HG03520 (cell line): ENCODE measurements around the gene PAIP1.
A peak's percentile ranks its signal among the peaks of the same experiment; 100 is the strongest.
"Not testable (repeated sequence)": the region's sequence is repeated elsewhere in the genome, so short reads cannot be mapped to it uniquely, and the experiment has no call there.

Experiments
- ATAC-seq: cut with Tn5 transposase; IDR thresholded peaks from one replicate; pipeline ENCODE4 v1.9.1; 2021; ENCODE audit warnings: mild to moderate bottlenecking, moderate library complexity; ENCODE audit not compliant: unreplicated experiment

The PAIP1 gene

DNA sequence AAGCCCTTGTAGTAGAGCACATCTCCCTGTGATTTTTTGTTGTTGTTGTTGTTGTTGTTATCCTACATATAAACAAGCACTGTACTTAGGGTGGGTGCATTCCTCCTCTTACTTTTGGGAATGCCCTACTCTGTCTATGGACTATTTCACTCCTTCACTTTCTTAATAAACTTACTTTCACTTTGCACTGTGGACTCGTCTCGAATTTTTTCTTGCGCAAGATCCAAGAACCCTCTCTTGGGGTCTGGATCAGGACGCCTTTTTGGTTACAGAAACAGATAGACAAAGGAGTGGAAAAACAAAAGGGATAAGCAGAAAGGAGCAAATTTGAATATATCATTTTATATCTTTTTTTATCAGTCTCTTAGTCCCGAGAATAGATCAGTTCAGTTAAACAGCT, 14.4 kb upstream of the PAIP1 start:
- ATAC-seq, result no peak

DNA sequence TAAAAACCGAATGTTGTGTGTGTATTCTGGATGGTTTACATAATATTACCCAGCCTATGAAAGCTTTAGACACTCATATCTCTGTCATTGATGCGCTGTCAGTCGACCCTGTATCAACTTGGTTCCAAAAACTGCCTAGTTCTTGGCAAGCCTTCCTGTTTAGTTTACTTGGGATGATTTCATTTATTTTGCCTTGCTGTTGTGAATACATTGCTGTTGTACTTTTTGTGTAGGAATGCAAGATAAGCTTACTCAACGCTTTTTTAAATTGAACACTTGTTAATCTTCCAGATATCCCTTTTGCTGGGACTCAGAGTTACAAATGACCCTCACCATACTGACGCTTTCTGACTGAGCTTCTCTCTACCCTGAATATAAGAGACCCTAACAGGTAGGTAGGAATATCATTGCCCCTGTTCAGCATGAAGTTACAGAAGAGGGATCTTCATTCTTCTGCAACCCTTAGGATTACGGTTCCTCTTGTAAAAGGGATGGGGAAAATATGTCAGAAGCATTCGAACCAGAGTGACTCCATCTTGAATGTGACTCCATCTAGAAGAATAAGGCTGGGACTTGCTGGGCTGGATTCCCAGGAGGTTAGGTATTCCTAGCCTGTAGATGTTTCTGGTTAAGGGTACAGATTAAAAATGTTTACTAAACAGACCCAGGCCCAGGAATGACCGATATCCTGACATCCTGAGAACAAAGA, 13.7 kb upstream of the PAIP1 start:
- no peak for ATAC-seq

DNA sequence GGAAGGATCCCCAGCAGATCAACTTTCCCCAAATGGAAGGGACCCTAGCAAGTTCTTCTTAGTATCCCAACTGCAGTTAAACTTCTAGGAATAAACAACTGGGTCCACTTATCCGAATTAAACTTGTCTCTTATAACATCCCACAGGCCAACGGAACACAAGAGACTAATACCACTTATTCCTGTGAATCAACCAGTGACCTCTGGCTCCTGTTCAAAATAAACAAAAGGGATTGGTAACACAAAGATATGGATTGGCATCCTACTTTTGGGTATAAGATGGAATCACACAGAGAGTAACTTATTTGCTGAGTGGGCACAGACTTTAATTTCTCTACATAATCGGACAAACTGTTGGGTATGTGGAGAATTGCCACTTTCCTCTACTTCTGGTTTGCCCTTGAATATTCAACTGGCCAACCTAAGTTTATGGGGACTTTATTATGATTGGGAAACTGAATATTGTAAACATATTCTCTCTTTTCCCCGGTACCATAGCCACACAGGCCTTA, 12.4 kb upstream of the PAIP1 start:
- ATAC-seq, result no peak

DNA sequence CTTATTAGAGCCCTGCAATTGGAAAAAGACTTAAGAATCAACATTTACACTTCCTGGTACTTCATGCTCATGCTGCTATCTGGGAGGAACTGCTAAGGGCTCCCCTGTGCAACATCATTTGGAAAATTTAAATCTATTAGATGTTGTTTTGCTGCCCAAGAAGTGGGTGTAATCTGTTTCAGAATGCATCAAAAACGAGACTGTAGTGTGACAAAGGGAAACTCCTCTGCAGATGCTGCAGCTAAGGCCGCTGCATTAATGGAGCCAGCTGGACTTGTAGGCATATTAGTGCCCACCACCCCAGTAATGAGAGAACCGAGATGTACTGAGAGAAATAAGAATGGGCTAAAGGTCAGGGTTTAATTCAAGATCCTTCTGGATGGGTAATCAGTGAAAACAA, 11.1 kb upstream of the PAIP1 start:
- no peak for ATAC-seq

DNA sequence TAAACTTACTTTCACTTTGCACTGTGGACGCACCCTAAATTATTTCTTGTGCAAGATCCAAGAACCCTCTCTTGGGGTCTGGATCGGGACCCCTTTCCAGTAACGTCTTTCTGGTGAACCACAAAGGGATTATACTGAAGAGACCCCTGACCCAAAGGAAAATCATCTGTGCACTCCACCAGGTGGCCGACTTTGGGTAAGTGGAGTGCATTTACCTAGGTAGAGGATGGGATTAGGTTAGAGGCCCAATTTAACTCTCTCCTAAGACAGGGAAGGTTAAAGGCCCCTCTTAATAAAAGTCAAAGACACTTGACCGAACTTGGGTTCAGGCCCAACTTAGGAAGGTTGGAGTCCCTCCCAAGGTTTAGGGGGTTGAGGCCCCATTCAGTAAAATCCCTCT, 8.2 kb upstream of the PAIP1 start:
- ATAC-seq, result no peak

DNA sequence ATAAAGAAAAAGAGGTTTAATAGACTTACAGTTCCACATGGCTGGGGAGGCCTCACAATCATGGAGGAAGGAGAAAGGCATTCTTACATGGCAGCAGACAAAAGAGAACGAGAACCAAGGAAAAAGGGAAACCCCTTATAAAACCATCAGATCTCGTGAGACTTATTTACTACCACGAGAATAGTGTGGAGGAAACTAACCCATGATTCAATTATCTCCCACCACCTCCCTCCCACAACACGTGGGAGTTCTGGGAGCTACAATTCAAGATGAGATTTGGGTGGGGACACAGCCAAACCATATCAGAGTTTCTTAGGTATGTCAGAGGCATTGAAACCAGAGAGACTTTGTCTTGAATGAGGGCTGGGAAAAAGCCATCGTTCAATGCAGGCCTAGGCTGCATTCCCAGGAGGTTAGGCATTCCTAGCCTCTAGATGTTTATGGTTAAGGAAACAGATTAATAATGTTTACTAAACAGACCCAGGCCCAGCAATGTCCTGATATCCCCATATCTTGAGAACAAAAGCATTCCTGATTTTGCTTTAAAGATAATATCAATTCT, 7.5 kb upstream of the PAIP1 start:
- ATAC-seq, result no peak

DNA sequence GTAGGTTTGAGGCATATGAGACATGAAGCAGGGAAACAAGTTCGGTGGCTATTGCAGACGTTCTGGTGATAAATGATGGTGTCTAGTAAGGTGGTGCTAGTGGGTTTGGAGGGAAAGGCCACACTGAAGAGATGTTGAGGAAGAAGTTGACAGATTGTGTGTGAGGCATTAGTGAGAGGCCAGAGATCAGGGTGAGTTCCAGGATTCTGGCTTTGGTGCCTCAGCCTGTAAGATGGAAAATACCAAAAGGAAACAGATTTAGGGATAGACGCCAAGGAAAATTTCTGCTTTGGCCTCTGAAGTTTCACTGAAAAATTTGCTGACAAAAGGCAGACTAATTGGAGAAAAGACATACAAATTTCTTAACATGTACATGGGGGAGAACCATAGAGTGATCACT, 6.4 kb upstream of the PAIP1 start:
- ATAC-seq, result no peak

DNA sequence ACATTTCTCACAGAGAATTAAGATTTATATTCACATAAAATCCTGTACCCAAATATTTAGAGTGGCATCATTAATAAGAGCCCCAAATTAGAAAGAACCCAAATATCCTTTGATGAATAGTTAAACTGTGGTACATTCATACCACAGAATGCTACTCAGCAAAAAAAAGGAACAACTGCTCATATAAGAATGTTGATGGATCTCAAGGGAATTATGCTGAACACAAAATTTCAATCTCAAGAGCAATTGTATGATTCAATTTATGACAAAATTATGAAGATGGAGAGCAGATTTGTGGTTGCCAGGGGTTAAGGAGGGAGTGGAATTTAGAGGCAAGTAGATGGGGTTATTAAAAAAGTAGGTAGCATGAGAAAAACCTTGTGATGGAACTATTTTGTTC, 4.5 kb upstream of the PAIP1 start:
- no peak for ATAC-seq

DNA sequence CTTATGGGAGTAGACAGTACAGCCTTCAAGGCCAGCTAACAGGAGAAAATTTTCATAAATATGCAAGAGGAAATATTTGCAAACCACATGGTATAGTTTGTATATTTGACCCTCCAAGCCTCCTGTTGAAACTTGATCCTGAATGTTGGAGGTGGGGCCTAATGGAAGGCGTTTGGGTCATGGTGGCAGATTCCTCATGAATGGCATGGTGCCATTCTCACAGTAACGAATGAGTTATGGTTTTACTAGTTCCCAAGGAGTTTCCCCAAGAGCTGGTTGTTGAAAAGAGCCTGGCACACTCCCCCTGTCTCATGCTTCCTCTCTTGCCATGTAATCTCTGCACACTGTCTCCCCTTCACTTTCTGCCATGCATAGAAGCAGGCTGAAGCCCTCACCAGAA, 3.3 kb upstream of the PAIP1 start:
- no peak for ATAC-seq

DNA sequence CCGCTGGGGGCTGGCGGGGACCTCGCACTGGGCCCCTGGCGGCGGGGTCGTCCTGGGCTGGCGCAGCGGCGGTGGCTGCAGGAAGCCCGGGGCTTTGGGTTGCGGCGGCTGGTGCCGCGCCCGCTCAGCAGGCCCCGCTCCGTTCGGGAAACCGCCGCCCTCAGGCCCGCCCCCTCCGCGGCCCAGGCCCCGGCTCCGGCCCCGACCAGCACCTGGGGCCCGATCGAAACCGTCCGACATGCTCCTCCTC, 345 bp downstream of the PAIP1 start:
- ATAC-seq, result not testable (repeated sequence)

DNA sequence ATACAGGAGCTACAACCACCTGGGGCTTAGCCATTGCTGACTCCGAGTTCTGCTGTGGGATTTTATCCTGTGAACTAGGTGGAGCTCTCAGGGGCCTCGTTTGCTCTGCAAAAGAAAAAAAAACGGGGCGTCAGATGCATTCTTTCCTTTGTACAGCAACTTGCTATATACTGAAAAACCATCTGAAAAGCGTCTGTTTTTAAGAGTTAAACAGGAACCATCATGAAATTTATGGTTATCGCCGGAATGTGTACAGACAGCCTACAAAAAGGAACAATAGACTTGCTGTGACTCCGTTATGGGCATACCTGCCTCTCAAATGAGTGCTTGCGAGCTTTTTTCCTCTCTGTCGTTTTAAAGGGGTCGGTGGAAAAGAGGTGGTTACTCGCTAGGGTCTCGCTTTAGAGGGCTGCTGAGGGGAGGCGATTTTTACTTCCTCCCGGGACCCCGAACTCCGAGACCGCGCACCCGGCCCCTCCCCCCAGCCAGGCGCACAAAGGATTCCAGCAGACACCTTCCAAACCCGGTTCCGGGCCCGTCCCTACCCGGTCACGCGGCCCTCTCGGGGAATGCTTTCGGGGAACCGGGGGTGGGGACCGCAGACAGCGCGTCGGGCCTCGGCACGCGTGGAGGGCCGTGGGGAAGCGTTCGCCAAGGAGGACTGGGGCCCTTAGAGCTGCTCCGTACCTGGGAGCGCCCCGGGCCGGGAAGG, 826 bp downstream of the PAIP1 start:
- ATAC-seq, result peak; percentile 30

DNA sequence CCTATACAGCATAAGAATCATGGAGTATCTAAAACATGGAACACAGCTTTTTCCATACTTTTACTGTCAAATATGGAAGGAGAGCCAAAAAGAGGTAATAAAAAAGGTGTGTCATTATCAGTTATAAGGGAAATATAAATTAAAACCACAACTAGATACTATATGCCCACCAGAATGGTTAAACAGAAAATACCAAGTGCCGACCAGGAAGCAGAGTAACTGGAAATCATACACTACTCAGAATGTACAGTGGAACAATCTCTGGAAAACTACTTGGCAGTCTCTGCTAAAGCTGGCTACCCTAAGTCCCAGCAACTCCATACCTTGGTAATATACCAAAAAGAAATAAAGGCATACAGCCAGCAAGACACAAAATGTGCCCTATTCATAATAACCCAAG, 2.4 kb downstream of the PAIP1 start:
- no peak for ATAC-seq

DNA sequence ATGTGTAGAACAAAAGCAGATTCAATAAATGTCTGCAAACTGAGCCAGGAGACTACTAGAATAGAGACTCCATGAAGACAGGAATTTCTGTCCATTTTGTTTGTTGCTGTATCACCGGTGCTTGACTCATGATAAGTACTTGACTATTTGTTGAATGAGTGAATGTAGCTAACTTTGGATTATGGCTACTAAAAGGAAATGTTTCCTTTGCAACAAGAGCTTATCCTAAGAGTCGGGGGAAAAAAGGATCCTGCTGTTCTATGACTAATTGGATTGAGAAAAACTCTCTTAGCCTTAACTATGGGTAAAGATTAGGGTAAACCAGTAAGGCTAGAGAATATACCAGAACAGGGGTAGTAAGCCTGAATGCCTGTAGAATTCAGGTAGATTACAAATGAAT, 3.5 kb downstream of the PAIP1 start:
- ATAC-seq, result no peak

DNA sequence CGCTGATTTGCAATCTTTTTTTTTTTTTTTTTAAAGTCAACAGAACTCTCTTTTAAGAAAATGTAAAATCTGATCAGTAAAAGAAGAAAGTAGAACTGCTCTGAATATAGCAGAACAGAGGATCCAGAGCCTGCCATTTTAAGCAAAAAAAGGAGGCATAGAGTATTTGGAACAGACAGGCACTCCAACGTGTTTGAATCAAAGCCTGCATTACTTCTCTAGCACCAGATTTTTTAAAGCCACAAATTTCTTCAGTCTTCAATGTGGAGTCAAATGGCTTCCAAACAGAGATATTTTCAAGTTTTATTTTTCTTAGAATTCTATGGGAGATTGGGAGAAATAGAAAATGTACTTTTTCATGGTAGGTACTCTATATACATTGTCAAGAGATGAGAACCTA, 5.1 kb downstream of the PAIP1 start:
- no peak for ATAC-seq

DNA sequence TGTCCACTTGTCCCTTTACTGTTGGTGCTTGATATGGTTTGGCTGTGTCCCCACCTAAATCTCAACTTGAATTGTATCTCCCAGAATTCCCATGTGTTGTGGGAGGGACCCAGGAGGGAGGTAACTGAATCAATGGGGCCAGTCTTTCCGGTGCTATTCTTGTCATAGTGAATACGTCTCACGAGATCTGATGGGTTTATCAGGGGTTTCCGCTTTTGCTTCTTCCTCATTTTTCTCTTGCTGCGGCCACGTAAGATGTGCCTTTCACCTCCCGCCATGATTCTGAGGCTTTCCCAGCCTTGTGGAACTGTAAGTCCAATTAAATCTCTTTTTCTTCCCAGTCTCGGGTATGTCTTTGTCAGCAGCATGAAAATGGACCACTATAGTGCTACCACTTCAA, 7.6 kb downstream of the PAIP1 start:
- ATAC-seq, result not testable (repeated sequence)

DNA sequence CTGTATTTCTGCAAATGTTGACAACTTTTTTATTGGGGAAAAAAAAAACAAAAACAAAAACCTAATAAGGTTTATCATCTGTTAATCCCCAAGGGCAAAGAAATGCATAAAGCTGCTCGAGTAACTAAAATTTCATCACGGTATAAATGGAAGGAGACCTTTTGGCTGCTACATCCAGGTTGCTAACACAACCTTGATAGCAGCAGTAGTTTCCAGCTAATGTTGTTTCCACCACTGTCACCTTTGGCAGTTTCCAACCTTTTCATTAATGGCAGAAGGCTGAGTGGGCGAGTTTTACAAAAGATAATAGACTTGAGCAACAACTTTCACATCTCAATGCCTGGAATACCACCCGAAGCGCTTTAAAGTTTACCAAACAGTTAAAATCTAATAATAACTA, 8.5 kb downstream of the PAIP1 start:
- ATAC-seq, result no peak

DNA sequence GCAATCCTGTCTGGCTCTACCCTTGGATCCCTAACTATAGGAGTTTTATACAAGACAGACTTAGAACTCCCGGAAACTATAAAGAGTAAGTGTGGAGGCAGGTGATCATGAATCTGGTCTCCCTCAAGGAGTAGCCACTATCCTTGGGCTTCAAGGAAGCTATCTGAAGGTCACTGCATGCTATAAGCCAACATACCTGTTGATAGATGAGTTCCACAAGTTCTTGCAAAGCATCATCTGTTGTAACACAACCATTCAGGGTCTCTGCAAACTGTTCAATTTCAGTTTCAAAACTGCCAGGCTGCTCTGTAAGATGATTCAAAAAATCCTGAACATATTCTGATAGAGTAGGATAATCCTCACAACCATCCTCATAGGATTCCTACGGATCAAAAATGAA, 9.3 kb downstream of the PAIP1 start:
- ATAC-seq, result no peak

DNA sequence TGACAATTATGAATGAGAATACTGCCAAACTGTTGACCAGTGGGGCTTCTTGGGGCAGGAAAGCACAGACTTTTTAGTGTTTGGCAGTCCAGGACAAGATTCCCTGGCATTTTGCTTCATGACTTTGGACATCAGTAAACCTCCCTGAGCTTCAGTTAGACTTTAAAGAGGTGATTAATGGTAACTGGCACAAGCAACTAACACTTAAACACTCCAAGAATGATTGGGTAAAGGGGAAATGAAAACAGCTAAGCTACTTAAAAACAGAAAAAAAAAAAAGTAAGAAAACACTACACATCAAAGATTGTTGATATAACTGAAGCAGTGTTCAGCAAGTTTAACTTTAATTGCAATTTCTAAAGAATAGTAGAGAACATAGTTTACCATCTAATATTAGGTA, 13.4 kb downstream of the PAIP1 start:
- ATAC-seq, result no peak

DNA sequence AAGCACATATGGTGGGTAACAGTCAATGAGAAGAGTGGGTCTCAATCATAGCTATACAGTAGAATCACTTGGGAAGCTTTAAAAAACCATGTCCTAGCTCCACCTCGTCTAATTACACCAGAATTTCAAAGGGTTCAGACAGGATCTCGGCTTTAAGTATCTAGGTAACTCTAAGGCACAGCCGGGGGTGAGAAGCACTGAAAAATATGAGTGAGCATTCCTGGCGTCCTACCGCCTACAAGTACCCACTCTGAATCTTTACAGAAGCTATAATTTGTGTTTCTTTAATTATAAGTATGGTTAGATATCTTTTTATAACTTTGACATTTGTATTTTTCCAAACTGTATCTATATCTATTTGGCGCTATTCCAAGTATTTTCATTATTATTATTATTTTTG, 16.1 kb downstream of the PAIP1 start:
- ATAC-seq, result no peak

DNA sequence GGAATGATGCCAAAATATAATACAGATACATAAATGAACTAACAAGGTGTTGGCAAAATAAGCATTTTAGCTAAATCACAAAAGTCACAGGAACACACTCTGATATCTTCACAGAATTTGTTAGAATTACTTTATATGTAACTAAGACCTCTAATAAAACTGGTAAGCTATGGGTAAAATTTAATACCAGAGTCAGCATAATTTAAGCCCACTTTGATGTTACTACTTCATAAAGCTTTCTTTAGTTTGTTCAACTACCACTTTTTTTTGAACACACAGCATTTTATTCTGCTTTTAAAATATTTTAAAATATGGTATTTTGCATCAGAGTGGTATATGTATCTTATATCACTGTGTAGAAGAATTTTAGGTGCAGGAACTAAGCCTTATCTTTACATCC, 19.9 kb downstream of the PAIP1 start:
- no peak for ATAC-seq

DNA sequence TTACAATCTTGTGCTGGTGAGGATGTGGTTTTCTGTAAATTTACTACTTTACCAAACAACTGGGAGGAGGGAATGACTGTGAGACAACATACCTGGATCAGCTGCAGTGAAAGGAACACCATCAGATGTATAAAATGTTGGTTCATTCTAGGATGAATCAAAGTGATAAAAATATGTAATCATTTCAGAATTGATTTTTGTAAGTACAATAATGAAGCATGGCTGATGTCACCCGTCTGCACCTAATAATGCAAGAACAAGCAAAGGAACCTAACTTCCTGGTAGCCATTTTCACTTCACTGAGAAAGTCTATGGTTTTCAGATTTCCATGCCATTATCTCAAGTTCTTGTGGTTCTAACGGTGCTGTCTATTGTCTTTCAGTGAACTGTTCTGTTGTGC, 23.2 kb downstream of the PAIP1 start:
- no peak for ATAC-seq

DNA sequence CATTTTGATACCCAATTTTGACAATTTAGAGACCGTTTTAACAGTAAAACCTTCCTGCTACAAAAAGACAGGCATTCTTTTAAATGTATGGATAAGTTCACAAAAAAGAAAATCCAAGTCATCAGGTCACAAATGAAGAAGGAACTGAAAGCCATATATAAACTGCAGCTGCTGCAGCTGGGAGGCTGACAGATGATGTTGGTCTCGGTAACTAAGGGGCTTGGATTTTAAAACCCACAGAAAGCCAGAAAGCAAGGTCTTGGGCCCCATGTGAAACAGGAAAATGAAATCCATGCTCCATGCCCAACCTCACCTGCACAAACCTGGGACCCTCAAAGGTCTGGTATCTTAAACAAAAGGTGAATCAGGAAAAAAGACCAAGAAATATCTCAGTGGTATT, 26.2 kb downstream of the PAIP1 start:
- no peak for ATAC-seq

DNA sequence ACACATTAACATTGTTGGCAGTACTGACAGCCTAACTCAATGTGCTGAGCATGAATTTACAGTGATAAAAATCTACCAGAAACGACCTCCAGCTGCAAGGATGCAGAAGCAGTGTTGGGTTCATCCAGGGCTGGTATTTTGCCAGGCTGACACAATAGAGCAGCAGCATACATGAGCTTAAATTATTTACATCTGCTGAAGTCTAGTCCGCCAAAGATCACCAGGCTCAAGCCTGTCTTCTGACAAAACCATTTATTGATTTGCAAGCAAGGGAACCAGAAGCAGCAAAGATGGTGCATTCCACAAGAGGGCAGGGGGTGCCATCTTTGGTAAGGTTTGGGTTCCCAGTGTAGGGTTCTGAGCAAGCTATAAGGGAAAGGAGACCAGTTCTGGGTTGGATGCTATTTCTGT, 33.2 kb downstream of the PAIP1 start:
- ATAC-seq, result no peak
